Lung (tissue), 12 donors: ENCODE results near the gene PERP. TPM values are rescaled to one million over a fixed set of nuclear protein-coding genes. Genes with fewer than 3 reads are reported as not detected.

Experiments used
- ATAC-seq: fragments of 200-7000 bp; cut with Tn5 transposase; one replicate; pipeline ENCODE4 v1.9.1; 2020; ENCODE audit warnings: moderate number of reproducible peaks; ENCODE audit not compliant: insufficient read depth, low FRiP score
- DNase-seq, 3 donors: peaks; one replicate each; pipeline ENCODE4 v3.0.0-alpha.2; 2013 to 2017
- H3K27ac ChIP-seq, 2 donors: one replicate each; pipeline ENCODE4 v1.5.1; 2013; ENCODE audit warnings: mild to moderate bottlenecking in 2 of 2, moderate library complexity in 2 of 2, control low read depth in 1 of 2, inconsistent platforms in 1 of 2, low read depth in 1 of 2, low read length in 1 of 2
- H3K27me3 ChIP-seq, 3 donors: one replicate each; pipeline ENCODE4 v1.5.1; 2013; ENCODE audit warnings: low read length in 2 of 3; ENCODE audit not compliant: control insufficient read depth in 3 of 3, insufficient read depth in 3 of 3
- H3K36me3 ChIP-seq, 4 donors: one replicate each; pipeline ENCODE4 v1.5.1; 2013; ENCODE audit warnings: low read length in 4 of 4, mild to moderate bottlenecking in 1 of 4, moderate library complexity in 1 of 4; ENCODE audit not compliant: control insufficient read depth in 4 of 4, insufficient read depth in 4 of 4
- H3K4me1 ChIP-seq, 5 donors: one replicate each; pipeline ENCODE4 v1.5.1; 2013; ENCODE audit warnings: low read length in 5 of 5, mild to moderate bottlenecking in 2 of 5, moderate library complexity in 1 of 5; ENCODE audit not compliant: control insufficient read depth in 5 of 5, insufficient read depth in 5 of 5
- H3K4me3 ChIP-seq: one replicate; pipeline ENCODE4 v1.5.1; 2013; ENCODE audit warnings: mild to moderate bottlenecking, control low read depth, moderate library complexity
- H3K9ac ChIP-seq, 2 donors: one replicate each; pipeline ENCODE4 v1.5.1; 2013; ENCODE audit warnings: low read length in 2 of 2, control low read depth in 1 of 2; ENCODE audit not compliant: insufficient read depth in 1 of 2
- H3K9me3 ChIP-seq, 4 donors: one replicate each; pipeline ENCODE4 v1.5.1; 2013; ENCODE audit warnings: low read length in 3 of 4, mild to moderate bottlenecking in 1 of 4, moderate library complexity in 1 of 4; ENCODE audit not compliant: control insufficient read depth in 4 of 4, insufficient read depth in 3 of 4
- CTCF ChIP-seq: IDR thresholded peaks from 2 replicates; pipeline ENCODE4 v1.5.1; 2012; ENCODE audit warnings: mild to moderate bottlenecking; ENCODE audit errors: control extremely low read depth, extremely low read depth
- WGBS, 2 donors: extraction: QIAGEN DNeasy Blood & Tissue Kit; methylation state at CpG; one replicate each; pipeline ENCODE4 v1.1.7; 2013; 5-methylcytosine and 5-hydroxymethylcytosine counted together
- polyA plus RNA-seq, 2 donors: library from polyadenylated mRNA; stranded (reverse); fragments of 200-250 nt; gene quantifications; one replicate each; pipeline ENCODE4 v1.2.1, GENCODE V29; 2013
- total RNA-seq, 2 donors: library from RNA; depleted of rRNA in 1 of 2; stranded (reverse); fragments of >200 nt in 1 of 2; gene quantifications; one replicate each; pipeline ENCODE4 v1.2.1, GENCODE V29; 2014 to 2021
- donor health status: control.
- donor health status: control.
- donor health status: Bipolar disorder and iron deficiency.
- donor health status: healthy.
- donor health status: DM: yes; HTN: yes; CAD: no.

The PERP gene
- total and polyA plus RNA-seq, 4 donors: 22.4 to 32.6 (median 27.5) TPM

- no peaks in the 10 kb centered on the region for H3K36me3 ChIP-seq
- H3K9ac ChIP-seq: no peak overlapping the region
- H3K27me3 ChIP-seq: no peaks in the 10 kb centered on the region
- ATAC-seq (no peak), DNase-seq (no peak)
- no peak overlapping the region for H3K4me3 ChIP-seq
- no peaks in the 10 kb centered on the region for H3K4me1 ChIP-seq
- H3K9me3 ChIP-seq: peaks cover 0 to 2% (median 0%) of the 10 kb centered on the region in 4 donors
- no peak for TF ChIP-seq CTCF
- WGBS, 2 donors: 89 to 92% methylated on average over 2 of the region's 2 CpGs
- no peak overlapping the region for H3K27ac ChIP-seq
Measured at GRCh38 chr6:138078491-138078890, 28.7 kb downstream of the PERP start.

DNA sequence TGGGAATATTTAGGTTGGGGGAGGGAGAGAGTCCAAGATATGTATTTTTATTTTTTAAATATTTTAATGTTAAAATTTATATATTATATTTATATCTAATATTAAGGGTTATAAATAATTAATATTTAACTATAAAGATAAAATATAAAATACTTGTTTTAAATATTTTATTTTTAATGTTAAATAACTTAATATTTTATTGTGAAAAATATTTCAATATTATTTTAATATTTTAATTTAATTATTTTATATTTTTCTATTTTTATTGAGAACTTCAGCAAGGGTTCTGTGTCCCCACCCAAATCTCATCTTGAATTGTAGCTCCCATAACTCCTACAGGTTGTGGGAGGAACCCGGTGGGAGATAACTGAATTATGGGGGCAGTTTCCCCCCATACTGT, 34.0 kb downstream of the PERP start:
- Histone ChIP-seq H3K36me3 (no peaks in the 10 kb centered on the region), H3K4me1 (no peaks in the 10 kb centered on the region), H3K9ac (no peak overlapping the region), H3K27me3 (no peaks in the 10 kb centered on the region), H3K27ac (no peak overlapping the region), H3K9me3 (peaks cover 0 to 2% (median 0%) of the 10 kb centered on the region in 4 donors), H3K4me3 (no peak overlapping the region)
- no peak for DNase-seq
- no peak for ATAC-seq
- WGBS, 2 donors: 93% methylated on average over 1 of the region's 1 CpG
- TF ChIP-seq CTCF: no peak

GRCh38 chr6:138063726-138064125, 43.5 kb downstream of the PERP start:
- no peaks in the 10 kb centered on the region for H3K27me3 ChIP-seq
- H3K9me3 ChIP-seq: no peaks in the 10 kb centered on the region
- DNase-seq (no peak), ATAC-seq (no peak)
- no peak for TF ChIP-seq CTCF
- WGBS, 2 donors: 91 to 94% methylated on average over 2 of the region's 2 CpGs
- H3K27ac ChIP-seq: no peak overlapping the region
- no peaks in the 10 kb centered on the region for H3K4me1 ChIP-seq
- H3K36me3 ChIP-seq: no peaks in the 10 kb centered on the region
- H3K9ac ChIP-seq: no peak overlapping the region
- H3K4me3 ChIP-seq: no peak overlapping the region

GRCh38 chr6:138054982-138055381, 52.2 kb downstream of the PERP start:
- DNase-seq (no peak), ATAC-seq (no peak)
- Histone ChIP-seq H3K36me3 (no peaks in the 10 kb centered on the region), H3K4me1 (peaks cover 0 to 1% (median 0%) of the 10 kb centered on the region in 5 donors), H3K27ac (no peak overlapping the region), H3K4me3 (no peak overlapping the region), H3K27me3 (no peaks in the 10 kb centered on the region), H3K9me3 (peaks cover 0 to 3% (median 1%) of the 10 kb centered on the region in 4 donors), H3K9ac (no peak overlapping the region)
- WGBS, 2 donors: 56 to 91% methylated on average over 1 of the region's 1 CpG
- no peak for TF ChIP-seq CTCF
